Stimulated activated CD8-positive, alpha-beta memory T cell treated with anti-CD3 and anti-CD28 coated beads, Interleukin-12 subunit alpha, Interleukin-12 subunit beta, amount 100 ng/mL, for 4 hours (primary cell): ENCODE data around the gene SYNPO2.
"Not testable (repeated sequence)": the region's sequence is repeated elsewhere in the genome, so short reads cannot be mapped to it uniquely, and the experiment has no call there.

ENCODE experiments used
- DNase-seq: peaks from one replicate; pipeline ENCODE4 v3.0.0-alpha.2; 2020; ENCODE audit warnings: low read depth

SYNPO2 gene, protein sequence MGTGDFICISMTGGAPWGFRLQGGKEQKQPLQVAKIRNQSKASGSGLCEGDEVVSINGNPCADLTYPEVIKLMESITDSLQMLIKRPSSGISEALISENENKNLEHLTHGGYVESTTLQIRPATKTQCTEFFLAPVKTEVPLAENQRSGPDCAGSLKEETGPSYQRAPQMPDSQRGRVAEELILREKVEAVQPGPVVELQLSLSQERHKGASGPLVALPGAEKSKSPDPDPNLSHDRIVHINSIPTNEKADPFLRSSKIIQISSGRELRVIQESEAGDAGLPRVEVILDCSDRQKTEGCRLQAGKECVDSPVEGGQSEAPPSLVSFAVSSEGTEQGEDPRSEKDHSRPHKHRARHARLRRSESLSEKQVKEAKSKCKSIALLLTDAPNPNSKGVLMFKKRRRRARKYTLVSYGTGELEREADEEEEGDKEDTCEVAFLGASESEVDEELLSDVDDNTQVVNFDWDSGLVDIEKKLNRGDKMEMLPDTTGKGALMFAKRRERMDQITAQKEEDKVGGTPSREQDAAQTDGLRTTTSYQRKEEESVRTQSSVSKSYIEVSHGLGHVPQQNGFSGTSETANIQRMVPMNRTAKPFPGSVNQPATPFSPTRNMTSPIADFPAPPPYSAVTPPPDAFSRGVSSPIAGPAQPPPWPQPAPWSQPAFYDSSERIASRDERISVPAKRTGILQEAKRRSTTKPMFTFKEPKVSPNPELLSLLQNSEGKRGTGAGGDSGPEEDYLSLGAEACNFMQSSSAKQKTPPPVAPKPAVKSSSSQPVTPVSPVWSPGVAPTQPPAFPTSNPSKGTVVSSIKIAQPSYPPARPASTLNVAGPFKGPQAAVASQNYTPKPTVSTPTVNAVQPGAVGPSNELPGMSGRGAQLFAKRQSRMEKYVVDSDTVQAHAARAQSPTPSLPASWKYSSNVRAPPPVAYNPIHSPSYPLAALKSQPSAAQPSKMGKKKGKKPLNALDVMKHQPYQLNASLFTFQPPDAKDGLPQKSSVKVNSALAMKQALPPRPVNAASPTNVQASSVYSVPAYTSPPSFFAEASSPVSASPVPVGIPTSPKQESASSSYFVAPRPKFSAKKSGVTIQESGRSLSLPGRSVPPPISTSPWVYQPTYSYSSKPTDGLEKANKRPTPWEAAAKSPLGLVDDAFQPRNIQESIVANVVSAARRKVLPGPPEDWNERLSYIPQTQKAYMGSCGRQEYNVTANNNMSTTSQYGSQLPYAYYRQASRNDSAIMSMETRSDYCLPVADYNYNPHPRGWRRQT

DNA sequence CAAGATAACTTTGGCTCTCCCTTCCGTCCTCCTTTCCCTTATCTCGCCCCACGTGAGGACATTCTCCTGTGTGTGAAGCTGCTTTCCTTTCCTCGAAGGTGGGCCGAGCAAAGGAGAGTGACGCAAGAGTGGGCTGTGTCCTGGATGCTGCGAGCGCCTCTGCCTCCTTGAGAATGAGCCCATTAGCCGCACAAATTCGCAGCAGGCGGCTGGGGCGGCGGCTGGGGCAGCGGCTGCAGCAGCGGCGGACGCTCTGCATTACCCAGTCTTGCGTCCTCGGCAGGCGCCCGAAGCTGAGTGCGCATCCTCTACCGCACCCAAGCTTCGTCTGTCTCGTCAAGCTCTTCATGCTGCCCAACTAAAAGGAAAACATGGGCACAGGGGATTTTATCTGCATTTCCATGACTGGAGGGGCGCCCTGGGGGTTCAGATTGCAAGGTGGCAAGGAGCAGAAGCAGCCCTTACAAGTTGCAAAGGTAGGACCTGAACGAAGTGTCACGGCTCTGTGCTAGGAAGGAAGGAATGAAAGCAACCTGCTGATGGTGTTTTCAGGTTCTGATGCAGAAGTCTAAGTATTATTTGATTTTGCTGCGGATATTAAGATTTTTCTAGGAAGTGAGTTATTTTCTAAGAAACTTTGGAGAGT, at the start of gene SYNPO2:
Gene SYNPO2 (plus strand): TSS at position 189 of the 646 bp plus-strand sequence. CDS start 183 bp downstream, at position 372.
- DNase-seq, result no peak

DNA sequence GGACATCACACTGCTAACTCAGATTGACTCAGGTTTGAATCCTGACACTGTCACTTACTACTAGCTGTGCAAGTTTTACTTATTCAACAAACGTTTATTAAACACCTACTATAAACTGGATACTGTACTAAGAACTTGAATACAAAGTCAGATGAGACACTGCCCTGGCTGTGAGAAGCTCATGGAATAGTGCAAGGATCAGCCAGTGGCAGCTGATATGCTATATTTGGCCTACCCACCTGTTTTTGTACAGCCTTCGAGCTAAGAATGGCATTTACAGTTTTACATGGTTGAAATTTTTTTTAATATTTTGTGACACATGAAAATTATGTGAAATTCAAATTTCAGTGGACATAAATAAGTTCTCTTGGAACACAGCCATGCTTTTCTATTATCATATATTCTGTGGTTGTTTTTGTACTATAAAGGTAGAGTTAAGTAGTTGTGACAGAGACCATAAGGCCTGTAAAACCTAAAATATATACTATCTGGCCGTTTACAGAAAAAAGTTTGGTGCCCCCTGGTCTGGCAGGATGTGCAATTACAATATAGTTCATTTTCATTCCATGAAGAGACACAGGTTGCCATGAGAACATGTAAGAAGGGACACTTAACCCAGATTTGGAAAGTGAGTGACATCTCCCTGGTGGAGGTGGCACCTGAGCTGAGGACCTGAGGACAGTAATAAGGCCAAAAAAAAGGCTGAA, 49.3 kb upstream of the SYNPO2 start:
- DNase-seq, result no peak

DNA sequence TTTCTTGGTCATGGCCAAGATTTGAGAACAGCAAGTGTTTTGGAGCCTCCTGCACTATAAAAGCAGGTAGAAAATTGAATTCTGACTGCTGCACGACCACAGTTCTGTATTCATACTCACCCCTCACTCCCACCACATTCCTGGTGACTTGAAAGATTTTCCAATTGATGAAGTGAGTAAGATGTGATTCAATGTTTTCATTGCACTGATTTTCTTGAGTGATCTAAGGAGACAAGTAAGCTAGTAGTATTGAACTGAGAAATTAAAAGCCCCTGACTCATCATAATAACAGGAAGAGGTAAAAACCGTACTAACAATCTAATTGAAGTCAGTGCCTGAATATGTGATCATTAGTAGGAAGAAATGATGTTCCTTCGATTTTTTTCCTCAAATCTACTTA, 46.6 kb upstream of the SYNPO2 start:
- no peak for DNase-seq

DNA sequence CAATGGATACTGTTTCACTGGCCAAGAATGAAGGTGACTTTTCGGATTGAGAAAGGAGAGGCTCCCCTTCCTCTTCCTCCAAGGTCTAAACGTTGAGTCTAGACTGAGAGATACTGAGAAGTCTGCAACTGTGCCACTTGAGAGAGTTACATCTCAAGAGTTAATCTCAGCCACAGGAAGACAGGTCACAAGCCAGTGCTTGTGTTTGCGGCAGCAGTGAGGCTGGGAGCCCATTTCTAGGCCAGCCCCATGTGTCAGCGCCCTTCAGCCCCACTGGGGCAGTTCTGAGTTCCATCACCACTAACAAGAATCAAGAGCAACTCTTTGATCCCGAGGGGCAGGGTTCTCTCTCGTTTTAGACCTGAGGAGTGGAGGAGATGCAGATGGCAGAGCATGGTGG, 45.4 kb upstream of the SYNPO2 start:
- no peak for DNase-seq

DNA sequence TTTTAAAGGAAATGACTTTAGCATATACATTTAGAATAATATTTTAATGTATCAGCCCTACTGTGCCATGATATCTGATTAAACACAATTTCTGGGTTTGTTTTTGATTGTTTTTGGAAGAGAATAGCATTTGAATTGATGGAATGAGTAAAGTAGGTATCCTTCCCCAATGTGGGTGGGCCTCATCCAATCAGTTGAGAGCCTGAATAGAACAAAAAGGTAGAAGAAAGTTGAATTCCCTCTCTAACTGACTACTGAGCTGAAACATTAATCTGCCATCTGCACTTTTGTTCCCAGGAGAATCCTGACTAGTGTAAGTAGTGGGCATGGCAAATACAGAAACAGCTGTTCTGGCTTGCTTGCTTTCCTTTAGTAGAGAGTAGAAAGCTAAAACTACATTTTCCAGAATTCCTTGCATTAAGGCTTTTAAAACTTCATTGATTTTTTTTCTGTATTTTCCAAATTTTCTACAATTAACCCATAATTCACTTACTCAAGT, 43.1 kb upstream of the SYNPO2 start:
- no peak for DNase-seq

DNA sequence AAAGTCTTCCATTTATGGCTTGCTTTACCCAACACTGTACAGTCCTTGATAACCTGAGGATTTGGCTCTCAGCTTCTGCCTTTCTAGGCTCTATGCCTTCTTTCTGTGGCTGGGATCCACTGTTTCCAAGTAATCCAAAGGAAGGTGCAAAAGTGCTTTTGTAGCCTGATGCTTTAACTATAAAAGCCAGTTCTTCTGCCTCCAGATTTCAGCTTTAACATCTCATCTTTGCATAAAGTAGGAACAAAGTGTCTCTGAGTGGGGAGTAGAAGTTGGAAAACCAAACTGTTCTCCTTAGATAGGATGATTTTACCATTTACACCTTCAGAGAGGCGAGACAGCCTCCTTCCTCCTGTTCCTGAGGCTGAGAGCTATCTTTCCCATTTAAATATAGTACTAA, 41.7 kb upstream of the SYNPO2 start:
- no peak for DNase-seq

DNA sequence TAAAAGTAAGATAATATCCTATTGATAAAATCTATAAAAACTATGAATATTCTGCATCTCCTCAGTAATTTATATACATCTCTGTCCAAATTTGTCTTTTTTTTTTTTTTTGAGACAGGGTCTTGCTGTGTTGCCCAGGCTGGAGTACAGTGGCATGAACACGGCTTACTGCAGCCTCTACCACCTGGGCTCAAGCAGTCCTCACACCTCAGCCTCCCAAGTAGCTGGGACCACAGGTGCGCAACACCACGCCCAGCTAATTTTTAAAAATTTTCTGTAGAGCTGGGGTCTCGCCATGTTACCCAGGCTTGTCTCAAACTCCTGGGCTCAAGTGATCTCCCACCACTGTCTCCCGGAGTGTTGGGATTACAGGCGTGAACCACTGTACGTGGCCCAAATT, 40.4 kb upstream of the SYNPO2 start:
- DNase-seq, result no peak

DNA sequence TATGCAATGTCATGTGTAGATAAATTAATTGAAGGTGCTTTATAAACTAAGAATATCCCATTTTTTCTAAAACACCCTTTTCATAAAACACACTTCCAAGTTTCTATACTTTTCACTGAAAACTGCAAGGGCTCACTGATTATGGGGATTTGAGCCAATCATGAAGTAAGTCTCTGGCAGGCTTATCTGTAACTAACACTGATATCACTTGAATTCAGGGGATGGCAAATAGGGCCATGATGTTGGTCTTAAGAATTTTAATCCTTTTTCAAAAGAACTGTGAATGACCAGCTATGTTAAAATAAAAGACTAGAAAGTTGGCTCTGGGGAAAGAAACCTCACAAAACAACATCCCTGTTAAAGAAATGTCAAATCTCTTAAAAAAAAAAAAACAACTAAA, 39.8 kb upstream of the SYNPO2 start:
- DNase-seq, result no peak

DNA sequence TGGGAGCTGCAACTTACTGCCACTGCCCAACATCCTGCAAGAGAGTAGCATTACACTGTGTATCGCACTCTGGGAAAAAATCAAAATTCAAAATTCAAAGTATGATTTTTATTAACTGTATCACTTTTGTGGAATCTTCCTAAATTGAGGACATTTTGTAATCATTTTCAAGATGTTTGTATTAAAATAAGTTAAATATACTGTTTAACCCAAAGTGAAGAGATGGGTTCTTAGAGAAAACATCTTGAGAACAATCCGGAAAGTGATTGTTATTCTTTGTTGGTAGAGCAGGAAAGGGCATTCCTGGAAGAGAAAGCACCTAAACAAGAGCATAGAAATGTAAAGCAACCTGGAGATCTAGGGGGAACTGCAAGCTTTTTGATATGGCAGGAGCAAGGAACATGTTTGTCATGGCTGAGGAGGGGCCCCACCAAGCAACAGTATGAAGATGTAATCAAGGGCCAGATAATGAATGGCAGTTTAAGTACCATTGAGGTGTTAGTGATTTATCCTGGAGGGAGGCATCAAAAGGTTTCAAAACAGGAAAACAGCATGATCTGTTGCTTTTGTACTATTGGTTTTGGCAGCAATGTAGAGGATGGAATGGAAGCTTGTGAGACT, 38.7 kb upstream of the SYNPO2 start:
- DNase-seq, result no peak

DNA sequence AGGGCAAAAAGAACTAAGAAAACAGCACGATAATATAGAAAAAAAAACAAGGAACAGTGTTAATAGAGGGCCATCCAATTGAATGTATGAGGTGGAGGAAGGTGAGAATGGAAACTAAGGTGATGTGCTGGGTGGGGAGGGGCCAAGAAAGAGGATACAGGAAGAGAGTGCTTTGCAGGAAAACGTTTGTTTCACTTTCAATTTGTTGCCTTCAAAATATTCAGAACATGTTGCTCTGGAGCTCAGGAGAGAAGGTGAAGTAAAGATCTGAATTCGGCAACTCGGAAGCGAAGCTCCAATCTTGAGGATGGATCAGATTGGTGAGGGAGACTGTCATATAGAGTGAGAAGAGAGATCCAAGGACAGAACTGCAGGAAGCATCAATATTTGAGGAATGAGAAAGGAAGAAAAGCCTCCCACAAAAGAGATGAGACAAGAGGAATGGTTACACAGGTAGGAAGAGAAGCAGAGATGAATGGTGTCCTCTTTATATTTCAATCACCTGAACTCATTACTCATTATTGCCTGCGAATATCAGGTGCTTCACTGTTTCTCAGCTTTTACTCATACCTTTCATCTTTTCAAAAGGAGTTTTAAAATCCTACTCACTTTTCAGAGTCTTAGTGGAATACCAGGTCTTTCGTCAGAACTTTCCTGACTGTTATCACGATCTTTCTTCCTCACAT, 38.0 kb upstream of the SYNPO2 start:
- DNase-seq, result peak; percentile 6

DNA sequence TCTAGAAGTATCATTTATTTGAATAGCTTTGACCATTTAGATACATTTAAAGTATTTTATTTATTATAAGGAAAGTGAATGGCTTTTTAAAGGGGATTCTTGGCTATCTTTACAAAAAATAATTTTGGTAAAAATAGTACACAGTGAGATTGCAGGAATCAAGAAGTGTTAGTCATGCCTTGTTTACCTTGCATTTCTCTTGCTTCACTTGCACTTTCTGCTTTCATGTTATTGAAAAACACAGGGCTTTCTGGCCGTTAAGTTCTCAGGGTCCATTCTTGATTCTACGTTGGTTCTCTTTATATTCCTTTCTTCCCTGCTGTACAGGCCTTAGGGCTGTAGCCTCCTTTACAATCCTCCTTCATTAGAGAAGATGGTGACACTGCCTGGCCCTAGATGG, 30.9 kb upstream of the SYNPO2 start:
- no peak for DNase-seq

DNA sequence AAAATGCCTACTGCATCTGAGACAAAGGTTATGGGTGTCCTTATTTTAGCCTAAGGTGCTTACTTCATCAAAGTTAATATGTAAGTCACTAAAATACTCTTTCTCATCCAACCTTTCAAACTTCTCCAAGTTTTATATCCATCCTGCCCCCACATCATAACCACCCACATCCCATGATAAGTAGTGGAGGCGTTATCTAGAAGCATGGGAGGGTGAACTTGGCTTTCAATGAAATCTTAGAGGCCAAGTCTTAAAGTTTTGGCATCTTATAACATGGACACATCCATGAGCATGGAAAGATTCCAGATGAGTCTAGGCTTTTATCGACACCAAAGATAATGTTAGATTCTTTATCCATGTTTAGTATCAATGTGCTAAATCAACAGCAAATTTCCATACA, 29.9 kb upstream of the SYNPO2 start:
- no peak for DNase-seq

DNA sequence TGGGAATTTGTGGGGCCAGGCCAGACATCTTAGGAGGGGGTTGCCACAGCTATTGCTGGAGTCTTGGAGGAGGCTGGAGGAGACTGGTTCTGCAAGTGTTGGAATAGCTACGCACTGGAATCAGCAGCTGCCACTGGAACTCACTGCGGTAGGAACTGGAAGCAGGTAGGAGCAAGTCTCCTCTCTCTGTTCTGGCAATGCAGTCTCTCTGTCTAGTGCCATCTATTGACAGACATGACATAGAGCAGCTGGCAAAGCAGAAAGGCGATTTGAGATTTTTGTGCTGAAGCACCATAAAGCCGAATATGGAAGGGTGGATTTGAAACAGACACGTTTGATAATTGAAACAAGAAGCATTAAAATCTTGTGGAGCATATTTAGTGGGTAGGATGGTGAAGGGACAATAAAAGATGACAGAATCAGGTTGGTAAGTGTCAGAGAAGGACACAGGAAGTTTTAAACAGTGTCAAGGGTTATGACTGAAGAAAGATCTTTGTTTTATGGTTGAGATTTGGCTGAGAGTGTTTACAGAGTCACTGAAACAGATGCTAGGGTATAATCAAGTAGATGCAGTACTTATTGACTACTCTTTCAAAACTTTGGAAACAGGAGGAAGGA, 23.5 kb upstream of the SYNPO2 start:
- no peak for DNase-seq

DNA sequence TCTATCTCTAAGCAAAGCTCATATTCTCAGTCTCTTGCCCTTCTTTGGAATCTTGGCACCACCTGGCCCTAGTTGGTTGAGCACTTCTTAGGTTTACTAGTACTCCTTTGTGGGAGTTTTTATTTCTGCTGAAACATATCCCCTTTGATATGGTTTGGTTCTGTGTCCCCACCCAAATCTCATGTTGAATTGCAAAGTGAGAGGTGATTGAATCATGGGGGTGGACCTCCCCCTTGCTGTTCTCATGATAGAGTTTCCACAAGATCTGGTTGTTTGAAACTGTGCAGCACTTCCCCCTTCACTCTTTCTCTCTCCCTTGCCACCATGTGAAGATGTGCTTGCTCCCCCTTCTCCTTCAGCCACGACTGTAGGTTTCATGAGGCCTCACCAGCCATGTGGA, 22.2 kb upstream of the SYNPO2 start:
- DNase-seq, result no peak

DNA sequence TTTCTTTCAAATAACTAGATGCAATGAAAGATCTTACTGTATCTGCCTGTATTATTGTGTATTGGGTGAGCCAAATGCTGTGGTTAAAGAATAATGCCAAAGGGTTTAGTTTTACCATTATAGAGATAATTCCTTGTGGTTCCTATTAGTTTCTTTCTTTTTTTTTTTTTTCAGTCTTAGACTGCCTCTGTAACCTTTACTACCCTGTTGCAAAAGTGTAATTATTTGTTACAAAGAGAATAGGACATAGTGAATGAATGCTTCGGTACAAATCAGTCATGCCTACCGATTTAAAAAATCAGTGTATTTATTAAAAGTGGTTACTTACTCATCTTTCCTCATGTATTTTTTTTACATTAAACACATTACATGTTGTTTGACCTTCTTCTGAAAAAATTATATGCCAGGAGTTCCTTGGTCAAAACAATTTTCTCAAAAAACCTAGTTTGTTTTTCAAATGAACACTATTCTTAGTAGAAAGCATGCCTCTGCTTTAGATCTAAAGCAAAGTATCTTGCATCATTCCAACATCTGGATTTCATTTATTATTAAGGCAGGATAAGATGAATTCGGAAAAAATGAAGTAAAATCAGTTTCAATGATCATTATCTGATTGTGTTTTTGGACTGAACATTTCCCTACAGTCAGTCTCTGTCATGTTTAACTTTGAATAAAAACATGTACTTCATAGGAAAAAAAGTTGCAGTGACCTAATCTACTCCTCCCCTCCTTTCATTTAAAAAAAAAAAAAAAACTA, 21.2 kb upstream of the SYNPO2 start:
- no peak for DNase-seq

DNA sequence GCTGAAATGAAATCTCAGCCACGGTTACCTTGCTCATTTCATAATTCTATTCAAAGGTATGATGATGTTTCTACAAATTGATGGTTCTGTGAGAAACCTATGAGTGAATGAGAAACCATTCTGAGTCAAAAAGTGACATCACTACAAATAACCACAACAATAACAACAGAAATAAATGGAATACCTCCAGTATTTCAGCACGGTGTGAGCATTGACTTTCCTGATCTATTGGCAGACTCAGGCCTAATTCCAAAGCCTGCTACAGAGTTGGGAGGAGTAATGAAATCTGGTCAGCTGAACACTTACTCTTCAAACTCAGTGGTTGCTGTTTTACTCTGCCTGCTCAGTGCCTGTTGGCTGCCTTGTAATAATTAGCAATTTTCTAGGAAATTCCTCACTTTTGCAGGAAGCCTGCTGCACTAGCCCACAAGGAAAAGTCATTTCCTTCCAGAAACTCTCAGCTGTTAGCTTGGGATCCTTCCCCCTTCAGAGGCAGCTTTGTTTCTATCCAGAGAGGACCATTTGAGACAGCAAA, 18.8 kb upstream of the SYNPO2 start:
- no peak for DNase-seq

DNA sequence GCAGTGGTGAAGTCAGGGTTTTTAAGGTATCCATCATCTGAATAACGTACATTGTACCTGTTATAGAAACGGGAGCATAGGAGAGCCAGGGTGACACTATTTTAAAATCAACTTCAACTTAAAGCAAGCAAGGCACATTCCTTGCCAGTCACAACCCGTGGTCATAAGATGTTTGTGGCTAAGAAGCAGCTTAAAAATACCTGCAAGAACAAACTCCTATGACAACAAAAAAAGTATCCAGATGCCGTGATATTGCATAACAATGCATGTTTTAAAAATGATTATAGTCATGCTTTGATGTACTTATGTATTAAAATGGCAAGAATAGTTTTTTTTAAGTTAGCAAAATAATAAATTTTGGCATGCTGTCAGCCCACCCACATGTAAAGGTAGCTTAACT, 16.5 kb upstream of the SYNPO2 start:
- no peak for DNase-seq

DNA sequence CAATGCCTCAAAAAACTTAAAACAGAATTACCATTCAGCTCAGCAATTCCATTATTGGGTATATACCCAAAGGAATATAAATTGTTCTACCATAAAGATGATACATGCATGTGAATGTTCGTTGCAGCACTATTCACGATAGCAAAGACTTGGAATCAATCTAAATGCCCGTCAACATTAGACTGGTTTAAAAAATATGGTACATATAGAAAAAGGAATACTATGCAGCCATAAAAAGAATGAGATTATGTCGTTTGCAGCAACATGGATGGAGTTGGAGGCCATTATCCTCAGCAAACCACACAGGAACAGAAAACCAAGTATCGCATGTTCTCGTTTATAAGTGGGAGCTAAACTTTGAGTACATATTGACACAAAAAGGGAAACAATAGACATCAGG, 10.9 kb upstream of the SYNPO2 start:
- no peak for DNase-seq

DNA sequence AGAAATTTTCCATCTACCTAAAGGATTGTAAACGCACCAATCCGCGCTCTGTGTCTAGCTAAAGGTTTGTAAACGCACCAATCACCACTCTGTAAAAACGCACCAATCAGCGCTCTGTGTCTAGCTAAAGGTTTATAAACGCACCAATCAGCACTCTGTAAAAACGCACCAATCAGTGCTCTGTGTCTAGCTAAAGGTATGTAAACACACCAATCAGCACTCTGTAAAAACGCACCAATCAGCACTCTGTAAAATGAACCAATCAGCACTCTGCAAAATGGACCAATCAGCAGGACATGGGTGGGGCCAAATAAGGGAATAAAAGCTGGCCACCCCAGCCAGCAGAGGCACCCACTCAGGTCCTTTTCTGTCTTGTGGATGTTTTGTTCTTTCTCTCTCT, 10.1 kb upstream of the SYNPO2 start:
- DNase-seq, result not testable (repeated sequence)
